H1 (cell line): ENCODE measurements around the gene TRIM31.

Experiments used
- KDM1A ChIP-seq: fragments of 200-600, 300-600 bp; sonication (generic); IDR thresholded peaks from 2 replicates; pipeline ENCODE4 v1.7.1; 2016; ENCODE audit warnings: mild to moderate bottlenecking, low read length, borderline replicate concordance
- NRF1 ChIP-seq: IDR thresholded peaks from 2 replicates; pipeline ENCODE4 v1.6.1; 2011; ENCODE audit warnings: mild to moderate bottlenecking, low read depth, low read length, improper control_type of control experiment
- POLR2A ChIP-seq, 2 experiments: IDR thresholded peaks; 1 replicate in 1 of 2; 2 replicates in 1 of 2; pipeline ENCODE4 v1.6.1; 2011; ENCODE audit warnings: low read depth in 2 of 2, low read length in 2 of 2, mild to moderate bottlenecking in 2 of 2; ENCODE audit errors: control extremely low read depth in 1 of 2
- SP2 ChIP-seq: IDR thresholded peaks from 2 replicates; pipeline ENCODE4 v1.6.1; 2012; ENCODE audit warnings: mild to moderate bottlenecking, low read length, inconsistent platforms
- TCF12 ChIP-seq: IDR thresholded peaks from 2 replicates; pipeline ENCODE4 v1.6.1; 2011; ENCODE audit warnings: low read depth, mild to moderate bottlenecking, low read length
- TF ChIP-seq, protein P1 (sequence below), 3 experiments: IDR thresholded peaks; 1 replicate in 2 of 3; 2 replicates in 1 of 3; pipeline versions ENCODE4 v1.5.1 to v1.6.1; 2011; ENCODE audit warnings: low read length in 3 of 3, mild to moderate bottlenecking in 3 of 3, inconsistent platforms in 2 of 3, low read depth in 1 of 3, moderate library complexity in 1 of 3; ENCODE audit not compliant: insufficient read depth in 1 of 3; ENCODE audit errors: control extremely low read depth in 1 of 3

DNA sequence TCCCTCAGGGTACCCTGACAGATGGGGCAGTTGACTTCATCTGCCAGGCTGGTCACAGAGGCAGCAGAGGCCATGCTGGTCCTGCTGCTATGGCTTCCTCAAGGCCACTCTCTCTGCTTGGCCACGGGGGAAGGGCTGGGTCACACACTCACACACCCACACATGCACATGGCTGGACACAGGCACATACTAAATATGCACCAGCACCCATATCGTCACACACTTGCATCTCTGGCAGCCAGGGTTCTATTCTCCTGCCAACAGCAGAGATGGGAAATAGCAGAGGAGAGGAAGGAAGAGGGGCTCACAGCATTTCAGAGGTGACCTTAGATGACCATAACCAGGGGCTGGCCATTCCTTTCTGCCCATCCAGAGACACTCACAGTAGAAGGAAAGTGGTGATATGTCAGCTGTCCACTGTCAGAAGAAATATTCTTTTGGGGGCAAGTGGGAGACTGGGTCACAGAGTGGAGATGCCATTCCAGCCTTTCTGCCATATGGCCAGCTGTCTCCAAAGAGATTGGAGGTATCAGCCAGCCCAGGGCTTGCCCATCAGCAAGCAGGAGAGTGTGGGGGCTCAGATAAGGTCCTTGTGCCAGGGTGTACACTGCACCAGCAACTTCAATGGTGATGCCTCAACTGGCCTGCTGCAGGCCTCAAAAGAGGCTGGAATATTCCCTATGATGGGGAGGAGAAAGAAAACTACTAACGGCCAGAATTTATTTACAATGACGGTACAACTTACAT lies 48.1 kb upstream of the TRIM31 start, which contains the start of gene TRIM10:
- TF ChIP-seq POLR2A (IDR thresholded peaks at IDR 0.05; ENCODE audit: control extremely low read depth in 1 of 2, low read depth in 2 of 2, low read length in 2 of 2) (no peak), KDM1A (no peak), SP2 (no peak), NRF1 (no peak), TCF12 (no peak)
- TF ChIP-seq, protein P1, sequence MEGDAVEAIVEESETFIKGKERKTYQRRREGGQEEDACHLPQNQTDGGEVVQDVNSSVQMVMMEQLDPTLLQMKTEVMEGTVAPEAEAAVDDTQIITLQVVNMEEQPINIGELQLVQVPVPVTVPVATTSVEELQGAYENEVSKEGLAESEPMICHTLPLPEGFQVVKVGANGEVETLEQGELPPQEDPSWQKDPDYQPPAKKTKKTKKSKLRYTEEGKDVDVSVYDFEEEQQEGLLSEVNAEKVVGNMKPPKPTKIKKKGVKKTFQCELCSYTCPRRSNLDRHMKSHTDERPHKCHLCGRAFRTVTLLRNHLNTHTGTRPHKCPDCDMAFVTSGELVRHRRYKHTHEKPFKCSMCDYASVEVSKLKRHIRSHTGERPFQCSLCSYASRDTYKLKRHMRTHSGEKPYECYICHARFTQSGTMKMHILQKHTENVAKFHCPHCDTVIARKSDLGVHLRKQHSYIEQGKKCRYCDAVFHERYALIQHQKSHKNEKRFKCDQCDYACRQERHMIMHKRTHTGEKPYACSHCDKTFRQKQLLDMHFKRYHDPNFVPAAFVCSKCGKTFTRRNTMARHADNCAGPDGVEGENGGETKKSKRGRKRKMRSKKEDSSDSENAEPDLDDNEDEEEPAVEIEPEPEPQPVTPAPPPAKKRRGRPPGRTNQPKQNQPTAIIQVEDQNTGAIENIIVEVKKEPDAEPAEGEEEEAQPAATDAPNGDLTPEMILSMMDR (IDR thresholded peaks at IDR 0.05; ENCODE audit: control extremely low read depth in 1 of 3, insufficient read depth in 1 of 3, low read depth in 1 of 3, low read length in 3 of 3): no peak
